GM18907 (cell line): ENCODE measurements around the gene TVP23C.

Source experiments
- ATAC-seq: cut with Tn5 transposase; IDR thresholded peaks from one replicate; pipeline ENCODE4 v1.9.1; 2021; ENCODE audit warnings: mild to moderate bottlenecking, moderate library complexity; ENCODE audit not compliant: unreplicated experiment

TVP23C gene

DNA sequence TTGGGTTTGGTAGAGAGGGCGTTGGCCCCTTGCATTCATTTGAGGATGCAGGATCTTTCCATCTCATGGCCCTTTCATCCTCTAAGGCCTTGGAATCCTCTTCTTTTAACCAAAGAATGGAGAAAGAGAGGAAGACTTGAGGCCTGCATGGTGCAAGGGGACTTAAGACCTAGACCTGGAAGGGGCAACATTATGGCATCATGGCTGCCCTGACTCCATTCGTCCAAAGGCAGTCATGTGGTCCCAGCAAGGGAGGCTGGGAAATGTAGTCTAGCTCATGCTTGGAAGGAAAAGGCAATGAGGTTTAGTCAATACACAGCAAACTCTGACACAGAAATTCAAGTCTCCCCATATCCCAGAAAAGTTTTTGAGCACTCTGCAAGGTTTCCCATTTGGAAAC lies 65.2 kb downstream of the TVP23C start:
- ATAC-seq: no peak

DNA sequence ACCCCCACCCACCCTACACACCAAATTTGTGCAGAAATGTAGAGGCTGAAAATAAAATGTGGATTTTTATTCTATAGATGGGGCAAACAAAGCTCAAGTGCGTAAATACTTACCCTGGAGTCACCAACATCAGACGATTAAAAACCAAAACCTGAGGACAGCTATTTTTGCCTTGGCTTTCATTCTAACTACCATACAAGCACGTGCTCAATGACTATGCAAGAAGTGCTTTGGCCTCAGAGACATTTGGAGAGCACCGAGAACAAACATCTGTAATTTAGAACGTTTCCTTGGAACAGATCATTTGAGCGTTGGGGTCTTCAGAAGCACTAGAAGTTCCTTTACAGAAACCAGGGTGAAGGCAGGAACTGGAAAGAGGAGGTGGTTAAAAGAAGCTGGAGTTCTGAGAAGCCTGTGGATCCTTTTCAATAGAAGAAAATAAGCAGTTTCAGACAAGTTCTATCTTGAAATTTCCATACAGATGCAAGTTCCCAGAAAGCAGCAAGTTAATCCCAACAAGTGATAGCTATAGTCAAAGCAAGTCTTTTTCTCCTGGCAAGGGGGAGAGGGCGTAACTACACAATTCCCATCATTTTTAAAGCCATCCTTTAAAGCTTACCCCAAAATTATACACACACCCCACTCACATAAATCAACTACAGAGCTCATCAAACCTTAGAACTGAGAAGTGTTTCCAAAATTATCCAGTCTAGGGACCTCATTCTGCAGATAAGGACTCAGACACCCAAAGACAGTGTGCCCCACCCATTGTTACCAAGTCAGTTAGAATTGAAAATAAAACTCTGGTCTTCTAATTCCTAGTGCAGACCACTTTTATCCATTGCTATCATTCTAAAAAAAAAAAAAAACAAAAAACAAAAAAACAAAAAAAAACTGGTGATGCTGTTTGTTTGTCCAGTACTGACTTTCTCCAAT lies 66.3 kb downstream of the TVP23C start:
- ATAC-seq: no peak

DNA sequence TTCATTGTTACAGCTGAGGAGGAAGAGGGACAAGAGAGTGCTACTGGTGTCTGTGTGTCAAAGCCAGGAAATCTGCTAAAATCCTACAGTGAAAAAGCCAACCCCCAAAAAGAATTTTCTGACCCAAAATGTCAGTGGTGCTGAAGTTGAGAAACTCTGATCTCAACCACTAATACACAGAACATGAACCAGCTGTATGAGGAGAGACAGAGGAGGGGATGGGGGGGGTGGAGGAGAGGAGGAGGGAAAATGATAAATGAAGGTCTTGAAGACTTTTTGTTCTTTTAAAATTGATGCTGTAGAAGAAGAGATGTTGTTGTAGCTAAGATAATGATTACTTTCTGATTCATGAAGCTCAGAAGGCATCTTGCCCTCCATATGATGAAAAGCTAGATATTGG lies 68.5 kb downstream of the TVP23C start:
- no peak for ATAC-seq

DNA sequence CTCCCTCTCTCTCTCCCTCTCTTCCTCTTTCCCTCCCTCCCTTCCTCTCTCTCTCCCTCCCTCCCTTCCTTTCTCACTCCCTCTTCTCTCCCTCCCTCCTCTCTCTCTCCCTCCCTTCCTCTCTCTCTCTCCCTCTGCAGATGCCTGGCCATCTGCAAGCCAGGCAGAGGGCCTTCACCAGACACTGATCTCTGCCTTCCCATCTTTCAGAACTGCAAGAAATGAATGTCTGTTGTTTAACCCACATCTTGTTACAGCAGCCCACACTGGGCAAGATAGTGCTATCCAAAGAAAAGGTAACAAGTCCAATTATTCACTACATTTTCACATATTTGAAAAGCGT lies 69.6 kb downstream of the TVP23C start:
- no peak for ATAC-seq

DNA sequence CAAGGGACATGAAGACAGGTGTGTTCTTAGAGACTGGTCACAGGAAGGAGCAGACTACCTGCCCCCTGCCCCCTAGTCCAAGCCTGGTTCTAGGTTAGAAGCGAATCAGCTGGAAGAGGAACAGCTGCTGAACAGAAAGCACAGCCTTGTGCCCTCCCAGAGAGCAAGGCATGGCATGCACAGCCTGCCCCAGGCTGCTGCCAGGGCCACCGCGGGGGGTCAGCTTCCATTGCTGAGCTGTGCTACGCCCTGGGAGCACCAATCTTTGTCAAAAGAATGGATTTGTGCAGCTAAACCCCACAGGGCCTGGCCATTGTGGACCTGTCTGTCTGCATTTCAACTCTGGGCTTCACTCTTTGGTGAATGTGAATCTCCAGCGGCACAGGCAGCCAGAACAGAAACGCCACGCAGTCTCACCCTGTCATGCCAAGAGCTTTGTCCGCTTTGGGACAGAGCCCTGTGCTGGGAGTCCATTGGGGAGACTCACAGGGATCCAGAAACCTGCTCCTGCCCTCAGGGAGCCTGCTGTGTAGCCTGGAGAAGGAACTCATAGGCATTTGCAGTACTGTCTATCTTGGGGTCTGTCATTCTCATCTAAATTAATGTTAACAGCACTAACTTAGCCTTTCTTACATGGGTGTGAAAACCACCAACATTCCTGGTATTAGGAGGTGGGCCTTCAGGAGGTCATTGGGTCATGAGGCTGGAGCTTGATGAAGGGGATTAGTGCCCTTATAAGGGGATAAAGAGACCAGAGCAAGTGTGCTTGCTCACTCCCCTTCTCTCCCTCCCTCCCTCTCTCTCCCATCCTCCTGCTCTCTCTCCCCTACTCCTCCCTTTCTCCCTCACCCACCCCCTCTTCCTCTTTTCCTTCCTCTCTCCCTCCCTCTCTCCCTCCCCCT lies 70.2 kb downstream of the TVP23C start:
- no peak for ATAC-seq

DNA sequence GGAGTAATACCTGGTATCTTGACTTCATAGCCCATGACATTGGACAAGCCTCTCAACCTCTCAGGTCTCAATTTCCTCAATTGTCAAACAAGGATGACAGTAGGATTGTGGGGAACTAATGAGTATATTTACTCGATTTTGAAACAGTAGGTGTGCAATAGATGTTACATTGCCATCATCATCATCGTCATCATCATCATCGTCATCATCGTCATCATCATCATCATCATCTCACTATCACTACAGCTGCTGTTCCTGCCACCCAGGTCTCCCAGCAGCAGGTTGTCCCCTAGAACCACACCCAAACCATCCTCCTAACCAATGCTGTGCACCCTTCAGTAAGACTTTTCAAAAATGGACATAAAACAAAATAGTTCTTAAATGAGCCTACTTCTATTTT lies 71.1 kb downstream of the TVP23C start:
- no peak for ATAC-seq

DNA sequence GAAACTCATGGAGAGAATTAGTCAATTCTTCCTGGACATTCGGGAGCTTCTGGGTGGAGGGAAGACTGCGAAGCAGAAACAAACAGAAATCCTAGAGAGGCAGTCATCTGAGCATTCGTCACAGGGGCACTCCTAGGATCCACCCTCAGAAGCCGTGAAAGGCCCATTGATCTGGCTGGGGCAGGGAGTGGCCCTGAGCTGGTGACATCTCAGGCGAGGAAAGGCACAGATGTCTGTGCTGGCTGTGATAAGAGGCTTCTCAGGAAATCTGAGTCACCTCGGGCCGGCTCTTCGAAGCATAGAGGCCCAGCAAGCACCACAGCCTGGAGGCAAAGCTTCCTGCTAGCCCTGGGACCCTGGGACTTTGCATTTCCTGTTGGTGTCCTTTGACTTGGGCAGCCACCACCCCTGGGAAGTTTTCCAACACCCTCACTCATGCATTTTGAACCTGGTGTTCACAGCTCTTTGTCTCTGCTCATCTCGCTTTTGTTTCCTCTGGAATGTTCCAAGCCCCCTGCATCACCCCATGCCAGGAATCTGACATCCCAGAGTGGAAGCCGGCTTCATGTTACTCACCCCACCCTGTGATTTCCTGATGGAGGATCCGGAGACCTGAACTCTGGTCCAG lies 72.5 kb downstream of the TVP23C start:
- no peak for ATAC-seq

DNA sequence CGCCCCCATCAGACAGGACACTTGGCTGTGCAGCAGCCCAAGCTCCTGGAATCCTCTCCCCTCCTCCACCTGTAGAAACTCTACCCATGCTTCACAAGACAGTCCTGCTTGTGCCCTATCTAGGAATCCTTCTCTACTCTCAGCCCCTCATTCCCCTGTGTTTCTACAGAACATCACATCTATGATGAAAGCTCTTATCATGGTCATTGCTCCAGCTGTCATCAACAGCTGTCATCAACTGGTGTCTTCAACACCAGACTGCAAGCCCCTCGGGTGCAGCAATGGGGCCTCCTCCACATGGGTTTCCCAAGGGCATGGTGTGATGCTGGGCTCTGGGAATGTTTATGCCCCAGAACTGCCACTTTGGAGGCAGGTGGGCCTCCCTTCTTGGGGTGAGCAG lies 74.7 kb downstream of the TVP23C start:
- no peak for ATAC-seq

DNA sequence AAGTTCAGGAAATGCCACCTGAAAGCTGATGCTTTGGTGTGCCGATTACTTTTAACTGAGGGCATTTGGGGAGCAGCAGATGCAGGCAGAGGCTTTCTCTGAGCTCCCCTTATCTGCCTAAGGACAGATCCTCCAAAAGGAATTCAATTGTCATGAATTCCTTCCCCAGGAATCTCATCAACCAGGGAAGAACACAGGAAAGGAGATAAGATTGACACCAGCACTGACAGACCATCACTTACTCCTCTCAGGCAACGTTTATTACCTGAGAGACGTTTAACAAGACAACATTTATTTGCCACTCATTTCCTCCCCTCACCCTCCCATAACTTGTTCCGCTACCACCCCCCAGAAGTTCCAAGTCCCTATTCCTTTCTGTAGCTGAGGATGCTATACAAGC lies 78.2 kb downstream of the TVP23C start:
- no peak for ATAC-seq

DNA sequence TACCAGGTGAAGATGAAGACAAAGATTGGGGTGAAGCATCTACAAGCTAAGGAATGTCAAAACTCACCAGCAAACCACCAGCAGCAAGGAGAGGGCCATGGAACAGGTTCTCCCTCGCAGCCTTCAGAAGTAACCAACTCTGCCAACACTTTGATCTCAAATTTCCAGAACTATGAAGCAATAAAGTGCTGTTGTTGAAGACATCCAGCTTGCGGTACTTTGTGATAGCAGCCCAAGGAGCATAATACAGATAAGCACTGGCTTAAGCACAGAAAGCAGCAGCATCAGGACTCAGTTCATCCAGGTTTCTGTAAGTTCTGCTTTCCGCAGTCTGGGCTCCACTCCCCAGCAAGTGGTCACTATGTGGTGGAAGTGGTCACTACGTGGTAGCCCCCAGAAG lies 79.9 kb downstream of the TVP23C start:
- no peak for ATAC-seq

DNA sequence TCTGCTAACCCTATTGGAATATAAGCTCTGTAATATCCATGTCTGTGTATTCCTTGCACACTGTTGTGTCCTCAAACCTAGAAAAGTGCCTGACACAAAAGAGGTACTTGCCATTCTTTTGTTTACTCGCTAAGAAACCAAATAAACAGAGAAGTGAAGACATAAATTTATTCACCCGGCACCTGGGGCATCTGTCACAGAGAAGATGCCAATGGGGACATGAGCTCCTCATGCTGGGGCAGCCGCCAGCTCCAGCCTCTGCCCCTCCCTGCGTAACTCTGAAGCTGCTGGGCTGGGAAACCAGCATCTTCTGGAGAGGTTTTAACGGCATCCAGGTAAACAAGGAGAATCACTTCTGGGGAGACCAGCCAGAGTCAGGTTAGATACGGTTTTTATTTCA lies 80.8 kb downstream of the TVP23C start:
- ATAC-seq: no peak

DNA sequence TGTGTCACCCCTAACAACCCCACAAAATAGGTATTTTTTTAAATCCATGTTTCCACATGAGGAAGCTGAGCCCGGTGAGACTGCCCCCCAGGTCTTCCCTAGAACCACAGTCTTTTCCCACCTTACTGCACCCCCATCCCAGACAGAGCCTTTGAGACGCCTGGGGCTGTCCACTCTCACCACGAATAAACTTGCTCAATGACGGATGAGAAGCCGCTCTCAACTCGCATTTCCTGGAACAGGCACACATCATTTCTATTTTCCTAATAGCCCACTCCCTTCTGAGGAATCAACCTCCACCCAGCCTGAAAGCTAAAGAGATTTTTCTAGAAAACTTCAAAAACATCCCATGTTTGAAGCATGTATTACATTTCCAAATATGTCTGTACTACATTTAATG lies 81.8 kb downstream of the TVP23C start:
- no peak for ATAC-seq

DNA sequence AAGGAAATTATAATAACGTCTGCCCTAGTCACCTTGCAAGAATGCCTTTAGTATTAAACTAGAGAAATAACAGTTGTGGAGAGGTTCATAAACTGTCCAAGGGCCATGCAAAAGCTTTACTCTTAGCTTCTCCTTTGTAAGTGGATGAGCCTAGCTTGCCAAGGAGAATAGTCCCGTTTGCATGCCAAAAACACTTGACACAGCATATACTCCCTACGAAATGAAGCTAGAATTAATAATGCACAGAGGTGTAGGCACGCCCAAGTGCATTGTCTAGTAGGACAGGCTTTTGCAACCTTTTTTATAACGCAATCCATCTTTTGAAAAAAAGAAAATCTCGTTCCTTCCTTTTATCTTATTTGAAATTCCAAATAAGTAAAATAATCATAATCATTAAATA lies 83.1 kb downstream of the TVP23C start:
- no peak for ATAC-seq

DNA sequence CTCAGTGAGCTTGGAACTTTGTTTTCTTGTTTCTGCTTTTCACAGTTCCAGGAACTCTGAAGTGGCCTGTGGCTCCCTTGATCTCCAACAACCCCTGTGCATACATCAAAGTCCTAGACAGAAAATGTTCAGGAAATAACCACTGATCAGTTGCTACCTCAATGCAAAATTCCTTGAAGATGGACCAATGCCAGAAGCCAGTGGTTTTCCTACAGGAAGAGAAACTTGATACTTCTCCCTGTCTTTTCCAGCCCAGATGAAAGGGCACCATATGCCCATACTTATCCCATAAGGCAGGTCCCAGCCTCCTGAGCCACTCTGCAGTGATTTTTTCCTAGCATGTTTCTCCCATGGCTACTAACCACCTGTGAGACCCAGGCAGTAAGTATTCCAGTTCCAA lies 83.6 kb downstream of the TVP23C start:
- no peak for ATAC-seq

DNA sequence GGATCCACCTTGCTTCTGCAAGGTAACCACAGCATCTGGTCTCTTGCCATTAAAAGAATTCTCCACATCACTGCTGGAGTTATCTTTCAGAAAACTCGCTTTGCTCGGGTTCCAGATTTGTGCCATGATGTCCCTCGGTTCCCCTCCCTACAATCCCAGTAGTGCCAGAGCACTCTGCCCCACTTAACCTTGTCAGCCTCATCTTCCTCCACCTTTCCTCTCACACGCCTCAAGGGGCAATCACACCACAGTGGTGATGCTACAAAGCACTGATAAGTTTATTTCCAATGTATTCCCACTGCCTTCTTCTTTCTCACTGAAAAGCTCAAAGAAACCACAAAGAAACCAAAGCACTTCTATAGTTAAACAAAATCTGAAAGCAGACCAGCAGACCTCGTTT lies 84.4 kb downstream of the TVP23C start:
- no peak for ATAC-seq

DNA sequence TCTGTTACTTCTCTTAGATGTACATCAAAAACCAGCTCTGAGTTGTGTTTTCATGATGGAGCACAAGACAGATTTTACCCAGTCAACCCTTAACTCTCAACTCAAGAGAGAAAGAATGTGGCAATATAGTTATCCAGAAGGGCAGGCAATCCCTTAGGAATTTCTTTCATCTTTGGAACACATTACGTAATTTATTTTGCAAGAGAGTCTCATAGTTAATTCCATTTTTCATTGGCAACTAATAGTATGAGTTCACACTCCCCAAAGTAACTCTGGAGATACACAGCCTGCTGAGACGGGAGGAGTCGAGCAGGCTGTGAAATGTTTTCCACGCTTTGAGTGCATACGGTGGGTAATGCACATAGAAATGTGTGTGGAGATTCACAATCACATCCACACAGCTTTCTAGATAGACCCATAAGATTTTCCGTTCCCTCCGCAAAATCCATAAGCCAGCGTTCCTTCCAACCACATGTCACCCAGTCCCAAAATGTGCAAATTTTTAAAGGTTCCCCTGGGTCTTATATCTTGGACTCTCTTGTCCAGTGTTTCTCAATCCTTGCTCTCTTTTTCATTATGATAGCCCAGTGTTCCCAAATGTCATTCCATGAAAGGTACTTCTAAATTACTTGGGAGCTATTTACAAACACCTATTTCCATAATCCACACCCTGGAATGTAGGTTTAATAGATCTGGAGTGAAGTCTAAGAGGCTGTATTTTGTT lies 87.5 kb downstream of the TVP23C start:
- ATAC-seq: no peak

DNA sequence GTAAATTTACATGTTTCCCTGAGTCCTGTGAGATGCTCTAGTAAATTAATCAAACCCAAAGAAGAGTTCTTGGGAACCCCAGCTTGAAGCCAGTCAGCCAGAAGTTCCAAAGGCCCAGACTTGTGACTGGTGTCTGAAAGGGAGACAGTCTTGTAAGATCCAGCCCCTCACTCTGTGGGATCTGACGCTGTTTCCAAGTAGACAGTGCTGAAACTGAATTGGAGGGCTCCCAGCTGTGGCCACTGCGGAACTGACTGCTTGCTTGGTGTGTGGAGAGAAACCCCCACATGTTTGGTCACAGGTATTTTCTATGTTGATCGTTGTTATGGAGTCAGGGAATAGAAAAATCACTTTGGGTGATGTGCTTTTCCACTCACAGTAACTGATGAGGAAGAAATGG lies 90.4 kb downstream of the TVP23C start:
- ATAC-seq: no peak

DNA sequence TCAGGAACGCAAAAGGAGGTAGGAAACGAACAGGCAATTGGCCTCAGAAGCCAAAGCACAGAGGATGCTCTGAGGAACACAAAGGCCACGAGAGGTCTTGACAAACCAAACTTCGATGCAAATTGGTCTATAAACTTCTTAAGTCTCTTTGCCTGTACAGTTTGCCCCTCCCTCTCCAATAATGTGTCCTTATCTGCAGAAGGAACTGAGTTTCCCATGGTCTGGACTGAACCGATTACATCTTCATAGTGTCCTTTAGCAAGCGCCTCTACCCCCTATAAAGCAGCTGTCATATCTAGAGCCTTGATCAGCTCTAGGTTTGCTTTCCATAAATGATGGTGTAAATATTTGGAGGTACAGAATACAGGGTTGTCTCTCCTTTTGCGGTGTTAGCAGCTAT lies 92.7 kb downstream of the TVP23C start:
- no peak for ATAC-seq

DNA sequence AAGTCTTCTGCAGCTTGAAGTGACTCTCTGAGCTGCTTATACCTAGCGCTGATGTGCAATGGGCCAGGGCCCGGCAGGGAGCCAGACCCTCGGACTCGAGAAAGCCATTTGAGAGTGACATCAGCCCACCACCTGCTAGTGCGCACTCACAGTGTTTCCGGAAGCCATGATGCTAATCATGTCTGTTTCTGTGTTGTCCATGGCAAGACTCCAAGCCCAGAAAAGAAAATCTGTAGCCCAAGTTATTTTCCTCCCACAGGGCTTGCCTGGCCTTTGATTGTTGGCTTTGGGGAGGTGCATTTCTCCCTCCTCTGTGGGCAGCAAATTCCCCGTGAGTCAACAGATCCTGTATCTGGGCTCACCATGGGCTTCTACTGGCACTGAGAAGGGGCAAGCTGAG lies 94.0 kb downstream of the TVP23C start:
- no peak for ATAC-seq

DNA sequence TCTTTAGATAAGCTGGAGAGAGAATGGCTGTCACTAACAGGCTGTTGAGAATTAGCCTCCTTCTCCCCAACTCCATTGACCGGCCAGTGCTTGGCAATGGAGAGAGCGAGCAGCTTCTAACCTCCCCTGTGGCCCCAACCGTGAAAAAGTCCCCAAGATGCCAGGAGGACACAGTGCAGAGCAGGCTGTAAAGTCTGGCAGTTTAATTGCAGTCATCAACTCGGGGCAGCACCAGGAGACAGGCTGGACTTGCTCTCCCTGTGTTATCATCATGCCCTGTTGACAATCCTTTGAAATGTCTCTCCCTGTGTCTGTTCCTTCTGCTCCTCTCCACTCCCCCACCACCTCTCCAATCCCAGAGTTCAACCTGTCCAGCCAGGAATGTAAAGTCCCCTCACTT lies 95.2 kb downstream of the TVP23C start:
- no peak for ATAC-seq

DNA sequence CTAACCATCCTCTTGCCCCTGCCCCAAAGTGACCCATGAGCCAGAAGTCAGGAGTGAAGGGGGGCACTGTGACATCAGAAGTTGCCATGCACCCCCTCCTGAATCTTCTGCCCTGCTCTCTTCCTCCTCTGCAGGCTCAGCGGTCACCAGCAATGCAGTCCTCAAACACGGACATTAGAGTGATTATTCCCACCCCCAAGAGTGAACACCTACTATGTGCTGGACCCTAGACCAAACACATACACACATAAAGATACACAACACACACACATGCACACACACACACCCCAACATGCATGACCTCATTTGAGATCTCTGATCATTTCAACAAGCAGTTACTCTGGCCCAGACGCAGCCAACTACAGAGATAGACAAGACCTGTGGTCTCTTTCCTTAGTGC lies 95.7 kb downstream of the TVP23C start, which contains the start of gene CDRT4:
CDRT4 (minus strand) TSS at position 30 of the 400 bp plus-strand sequence. CDS start 27,383 bp downstream, outside the sequence.
- ATAC-seq: no peak
